ENCODE results near the gene FKBP10. TPM values are rescaled to one million over a fixed set of nuclear protein-coding genes. Genes with fewer than 3 reads are reported as not detected.

The FKBP10 gene
- total RNA-seq, 2 experiments from 2014 or later, result not detected

GRCh38 chr17:41835214-41835799 lies 22.5 kb downstream of the FKBP10 start:
- Histone ChIP-seq H3K4me1 (ENCODE audit: insufficient read depth, low read length) (peaks cover 17% of the 10 kb centered on the region), H3K4me3 (ENCODE audit: low read length) (peak overlapping the region; percentile 69), H3K27ac (ENCODE audit: low read depth in 1 of 2, low read length in 2 of 2) (no peak overlapping the region), H3K36me3 (ENCODE audit: insufficient read depth, low read length) (peaks cover 14% of the 10 kb centered on the region), H3K9me3 (ENCODE audit: control insufficient read depth in 1 of 2, insufficient read depth in 1 of 2, low read length in 2 of 2) (no peaks in the 10 kb centered on the region), H3K27me3 (ENCODE audit: control insufficient read depth in 1 of 2, insufficient read depth in 2 of 2, low read length in 2 of 2) (no peaks in the 10 kb centered on the region)
- peak overlapping the region; percentile 61 for H3K27ac Mint-ChIP-seq
- H3K9me3 Mint-ChIP-seq, result no peaks in the 10 kb centered on the region
- H3K36me3 Mint-ChIP-seq (ENCODE audit: low read depth), result peaks cover 31% of the 10 kb centered on the region
- POLR2A ChIA-PET, result interaction anchor here (1.1 to 2.2 kb wide), 3 partner anchors 9 to 30 kb away, joined by 3 to 10 read pairs (median 7); partner anchors contain the start of genes KLHL11 and P3H4
- TF ChIP-seq, protein P1, sequence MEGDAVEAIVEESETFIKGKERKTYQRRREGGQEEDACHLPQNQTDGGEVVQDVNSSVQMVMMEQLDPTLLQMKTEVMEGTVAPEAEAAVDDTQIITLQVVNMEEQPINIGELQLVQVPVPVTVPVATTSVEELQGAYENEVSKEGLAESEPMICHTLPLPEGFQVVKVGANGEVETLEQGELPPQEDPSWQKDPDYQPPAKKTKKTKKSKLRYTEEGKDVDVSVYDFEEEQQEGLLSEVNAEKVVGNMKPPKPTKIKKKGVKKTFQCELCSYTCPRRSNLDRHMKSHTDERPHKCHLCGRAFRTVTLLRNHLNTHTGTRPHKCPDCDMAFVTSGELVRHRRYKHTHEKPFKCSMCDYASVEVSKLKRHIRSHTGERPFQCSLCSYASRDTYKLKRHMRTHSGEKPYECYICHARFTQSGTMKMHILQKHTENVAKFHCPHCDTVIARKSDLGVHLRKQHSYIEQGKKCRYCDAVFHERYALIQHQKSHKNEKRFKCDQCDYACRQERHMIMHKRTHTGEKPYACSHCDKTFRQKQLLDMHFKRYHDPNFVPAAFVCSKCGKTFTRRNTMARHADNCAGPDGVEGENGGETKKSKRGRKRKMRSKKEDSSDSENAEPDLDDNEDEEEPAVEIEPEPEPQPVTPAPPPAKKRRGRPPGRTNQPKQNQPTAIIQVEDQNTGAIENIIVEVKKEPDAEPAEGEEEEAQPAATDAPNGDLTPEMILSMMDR (IDR thresholded peaks at IDR 0.05), result no peak
- CTCF ChIA-PET, result interaction anchor here (1.2 kb wide), 1 partner anchor 14 kb away, joined by 3 read pairs; no protein-coding TSS in a partner anchor
- no peak for DNase-seq
- H3K4me3 Mint-ChIP-seq, result peak overlapping the region; percentile 92
- H3K4me1 Mint-ChIP-seq (ENCODE audit: low read depth), result peaks cover 19% of the 10 kb centered on the region
- H3K27me3 Mint-ChIP-seq, result no peaks in the 10 kb centered on the region
- intact Hi-C loops (cut with DNase I, micrococcal nuclease), result no loop called here
- ATAC-seq (ENCODE audit: poor library complexity), result no peak

DNA sequence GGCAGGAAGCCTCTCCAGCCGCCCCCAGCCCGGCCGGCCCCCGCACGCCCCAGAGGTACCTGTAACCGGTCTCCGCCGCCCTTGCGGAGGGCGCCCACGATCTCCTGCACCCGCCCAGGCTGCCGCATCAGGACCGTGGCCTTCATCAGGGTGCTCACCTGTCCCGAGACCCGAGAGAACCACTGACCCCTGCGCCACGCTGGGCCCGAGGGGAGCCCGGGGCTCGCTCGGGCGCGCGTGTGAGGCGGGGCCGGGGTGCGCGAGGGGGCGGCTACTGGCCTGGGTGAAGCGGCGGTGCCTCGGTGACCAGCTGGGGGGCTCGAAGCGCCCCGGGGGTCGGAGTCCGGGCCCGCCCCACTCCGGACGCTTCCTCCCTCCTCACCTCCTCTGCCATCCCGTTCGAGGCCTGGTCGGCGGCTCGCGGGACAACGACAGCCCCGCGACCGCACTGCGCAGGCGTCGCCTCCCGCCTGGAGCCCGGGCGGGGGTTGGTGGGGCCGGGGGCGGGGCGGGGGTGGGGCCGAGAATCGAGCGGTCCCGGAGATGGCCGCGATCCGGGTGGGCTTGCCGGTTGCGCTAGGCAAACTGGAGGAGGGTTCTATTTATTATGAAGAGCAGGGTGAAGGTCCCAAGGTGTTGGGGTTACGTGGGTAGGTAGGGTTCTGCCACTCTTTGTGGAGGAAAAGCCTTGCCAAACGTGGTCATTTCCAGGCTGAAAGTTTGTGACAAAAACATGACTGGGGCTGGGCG lies 23.2 kb downstream of the FKBP10 start, which contains the start of gene NT5C3B:
NT5C3B (minus strand) TSS at position 433 of the 750 bp plus-strand sequence; CDS start at position 394, 39 bp downstream.
- intact Hi-C loops (cut with DNase I, micrococcal nuclease), result no loop called here
- peak within 1 kb of the TSS; percentile 69 for H3K4me3 ChIP-seq (ENCODE audit: low read length)
- no peaks in the 10 kb centered on the region for H3K9me3 ChIP-seq (ENCODE audit: control insufficient read depth in 1 of 2, insufficient read depth in 1 of 2, low read length in 2 of 2)
- peak; percentile 79 for ATAC-seq (ENCODE audit: poor library complexity)
- H3K4me3 Mint-ChIP-seq, result peak within 1 kb of the TSS; percentile 92
- no peaks in the 10 kb centered on the region for H3K27me3 Mint-ChIP-seq
- TF ChIP-seq, protein P1 (IDR thresholded peaks at IDR 0.05), result no peak
- H3K36me3 Mint-ChIP-seq (ENCODE audit: low read depth), result peaks cover 27% of the 10 kb centered on the region
- no peak within 1 kb of the TSS for H3K27ac ChIP-seq (ENCODE audit: low read depth in 1 of 2, low read length in 2 of 2)
- H3K27ac Mint-ChIP-seq, result peak within 1 kb of the TSS; percentile 61
- peaks cover 19% of the 10 kb centered on the region for H3K4me1 Mint-ChIP-seq (ENCODE audit: low read depth)
- no peaks in the 10 kb centered on the region for H3K9me3 Mint-ChIP-seq
- peaks cover 9% of the 10 kb centered on the region for H3K36me3 ChIP-seq (ENCODE audit: insufficient read depth, low read length)
- peaks cover 17% of the 10 kb centered on the region for H3K4me1 ChIP-seq (ENCODE audit: insufficient read depth, low read length)
- POLR2A ChIA-PET, result interaction anchor here (2.0 to 2.2 kb wide), 2 partner anchors 24 to 29 kb away, joined by 7 to 10 read pairs; partner anchors contain the start of genes KLHL11 and P3H4
- peak; percentile 14 to 78 (median 45) for DNase-seq
- no peaks in the 10 kb centered on the region for H3K27me3 ChIP-seq (ENCODE audit: control insufficient read depth in 1 of 2, insufficient read depth in 2 of 2, low read length in 2 of 2)
- CTCF ChIA-PET, result no interaction called here

DNA sequence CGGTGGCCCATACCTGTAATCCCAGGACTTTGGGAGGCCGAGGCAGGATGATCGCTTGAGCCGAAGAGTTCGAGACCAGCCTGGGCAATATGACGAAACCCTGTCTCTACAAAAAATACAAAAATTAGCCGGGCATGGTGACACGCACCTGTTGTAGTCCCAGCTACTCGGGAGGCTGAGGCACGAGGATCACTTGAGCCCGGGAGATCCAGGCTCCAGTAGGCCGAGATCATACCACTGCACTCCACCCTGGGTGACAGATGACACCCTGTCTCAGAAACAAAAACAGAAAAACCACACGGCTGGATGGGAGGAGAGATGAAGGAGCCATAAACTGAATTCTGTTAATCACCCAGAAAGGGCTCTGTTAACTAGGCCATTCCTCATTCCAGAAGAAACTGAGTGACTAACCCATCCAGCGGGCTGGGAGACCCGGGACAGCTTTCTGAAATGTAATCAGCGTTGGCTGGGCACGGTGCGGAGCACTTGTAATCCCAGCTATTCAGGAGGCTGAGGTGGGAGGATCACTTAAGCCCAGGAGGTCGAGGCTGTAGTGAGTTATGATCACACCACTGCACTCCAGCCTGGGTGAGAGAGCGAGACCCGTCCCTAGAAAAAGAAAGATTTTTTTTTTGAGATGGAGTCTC lies 23.9 kb downstream of the FKBP10 start:
- CTCF ChIA-PET, result no interaction called here
- no peak overlapping the region for H3K27ac ChIP-seq (ENCODE audit: low read depth in 1 of 2, low read length in 2 of 2)
- Mint-ChIP-seq H3K4me3 (peak overlapping the region; percentile 88), H3K36me3 (ENCODE audit: low read depth) (peaks cover 22% of the 10 kb centered on the region), H3K27ac (peak overlapping the region; percentile 49), H3K27me3 (no peaks in the 10 kb centered on the region), H3K9me3 (no peaks in the 10 kb centered on the region), H3K4me1 (ENCODE audit: low read depth) (peaks cover 19% of the 10 kb centered on the region)
- peaks cover 5% of the 10 kb centered on the region for H3K36me3 ChIP-seq (ENCODE audit: insufficient read depth, low read length)
- peak overlapping the region; percentile 69 for H3K4me3 ChIP-seq (ENCODE audit: low read length)
- POLR2A ChIA-PET, result interaction anchor here (2.0 to 2.2 kb wide), 2 partner anchors 25 to 28 kb away, joined by 7 to 10 read pairs; partner anchors contain the start of genes KLHL11 and P3H4
- intact Hi-C loops (cut with DNase I, micrococcal nuclease), result no loop called here
- ATAC-seq (ENCODE audit: poor library complexity) (no peak), DNase-seq (no peak)
- no peaks in the 10 kb centered on the region for H3K9me3 ChIP-seq (ENCODE audit: control insufficient read depth in 1 of 2, insufficient read depth in 1 of 2, low read length in 2 of 2)
- peaks cover 17% of the 10 kb centered on the region for H3K4me1 ChIP-seq (ENCODE audit: insufficient read depth, low read length)
- no peaks in the 10 kb centered on the region for H3K27me3 ChIP-seq (ENCODE audit: control insufficient read depth in 1 of 2, insufficient read depth in 2 of 2, low read length in 2 of 2)
- TF ChIP-seq, protein P1 (IDR thresholded peaks at IDR 0.05), result no peak
